ENCODE results near the gene UCK2.

The UCK2 gene

DNA sequence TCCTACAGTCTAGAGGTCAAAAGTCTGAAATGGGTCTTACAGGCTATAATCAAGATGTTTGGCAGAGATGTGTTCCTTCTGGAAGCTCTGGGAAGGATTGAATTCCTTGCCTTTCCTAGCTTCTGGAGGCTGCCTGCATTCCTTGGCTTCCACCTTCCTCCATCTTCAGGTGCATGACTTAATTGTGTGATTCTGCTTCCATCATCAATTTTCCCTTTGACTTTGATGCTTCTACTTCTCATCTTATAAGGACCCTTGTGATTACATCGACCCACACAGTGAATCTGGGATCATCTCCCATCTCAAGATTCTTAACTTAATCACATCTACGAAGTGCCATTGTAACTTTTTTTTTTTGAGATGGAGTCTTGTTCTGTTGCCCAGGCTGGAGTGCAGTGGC lies 111.4 kb downstream of the UCK2 start:
- TF ChIP-seq, protein P1, sequence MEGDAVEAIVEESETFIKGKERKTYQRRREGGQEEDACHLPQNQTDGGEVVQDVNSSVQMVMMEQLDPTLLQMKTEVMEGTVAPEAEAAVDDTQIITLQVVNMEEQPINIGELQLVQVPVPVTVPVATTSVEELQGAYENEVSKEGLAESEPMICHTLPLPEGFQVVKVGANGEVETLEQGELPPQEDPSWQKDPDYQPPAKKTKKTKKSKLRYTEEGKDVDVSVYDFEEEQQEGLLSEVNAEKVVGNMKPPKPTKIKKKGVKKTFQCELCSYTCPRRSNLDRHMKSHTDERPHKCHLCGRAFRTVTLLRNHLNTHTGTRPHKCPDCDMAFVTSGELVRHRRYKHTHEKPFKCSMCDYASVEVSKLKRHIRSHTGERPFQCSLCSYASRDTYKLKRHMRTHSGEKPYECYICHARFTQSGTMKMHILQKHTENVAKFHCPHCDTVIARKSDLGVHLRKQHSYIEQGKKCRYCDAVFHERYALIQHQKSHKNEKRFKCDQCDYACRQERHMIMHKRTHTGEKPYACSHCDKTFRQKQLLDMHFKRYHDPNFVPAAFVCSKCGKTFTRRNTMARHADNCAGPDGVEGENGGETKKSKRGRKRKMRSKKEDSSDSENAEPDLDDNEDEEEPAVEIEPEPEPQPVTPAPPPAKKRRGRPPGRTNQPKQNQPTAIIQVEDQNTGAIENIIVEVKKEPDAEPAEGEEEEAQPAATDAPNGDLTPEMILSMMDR (IDR thresholded peaks at IDR 0.05), result no peak
- Histone ChIP-seq H3K27ac (no peak overlapping the region), H3K4me1 (ENCODE audit: control insufficient read depth in 1 of 2, insufficient read depth in 1 of 2, low read depth in 1 of 2, low read length in 1 of 2) (no peaks in the 10 kb centered on the region), H3K9me3 (no peaks in the 10 kb centered on the region), H3K27me3 (peaks cover 37% of the 10 kb centered on the region), H3K36me3 (no peaks in the 10 kb centered on the region), H3K4me3 (ENCODE audit: low read depth in 1 of 2, low read length in 1 of 2) (no peak overlapping the region)

DNA sequence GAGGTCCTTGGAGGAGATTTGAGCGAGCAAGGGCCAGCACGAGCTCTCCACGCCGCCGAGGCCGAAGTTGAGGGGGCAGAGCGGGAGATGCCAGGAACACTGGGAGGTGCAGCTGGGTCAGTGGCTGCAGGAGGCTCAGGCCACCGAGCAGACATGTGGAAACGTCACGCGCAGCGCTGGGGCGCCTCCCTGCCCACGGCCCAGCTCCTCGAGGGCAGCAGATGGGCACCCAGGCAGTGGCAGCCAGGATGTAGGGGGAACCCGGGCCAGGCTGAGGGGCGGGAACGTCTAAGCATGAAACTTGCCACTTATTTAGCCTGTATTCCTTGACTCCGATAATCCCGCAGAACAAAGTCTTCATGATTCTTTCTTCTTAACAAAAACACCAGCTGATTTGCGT lies 114.1 kb downstream of the UCK2 start:
- H3K27me3 ChIP-seq, result peaks cover 56% of the 10 kb centered on the region
- H3K36me3 ChIP-seq, result no peaks in the 10 kb centered on the region
- no peak overlapping the region for H3K4me3 ChIP-seq (ENCODE audit: low read depth in 1 of 2, low read length in 1 of 2)
- no peaks in the 10 kb centered on the region for H3K4me1 ChIP-seq (ENCODE audit: control insufficient read depth in 1 of 2, insufficient read depth in 1 of 2, low read depth in 1 of 2, low read length in 1 of 2)
- TF ChIP-seq, protein P1 (IDR thresholded peaks at IDR 0.05), result no peak
- no peak overlapping the region for H3K27ac ChIP-seq
- no peaks in the 10 kb centered on the region for H3K9me3 ChIP-seq

DNA sequence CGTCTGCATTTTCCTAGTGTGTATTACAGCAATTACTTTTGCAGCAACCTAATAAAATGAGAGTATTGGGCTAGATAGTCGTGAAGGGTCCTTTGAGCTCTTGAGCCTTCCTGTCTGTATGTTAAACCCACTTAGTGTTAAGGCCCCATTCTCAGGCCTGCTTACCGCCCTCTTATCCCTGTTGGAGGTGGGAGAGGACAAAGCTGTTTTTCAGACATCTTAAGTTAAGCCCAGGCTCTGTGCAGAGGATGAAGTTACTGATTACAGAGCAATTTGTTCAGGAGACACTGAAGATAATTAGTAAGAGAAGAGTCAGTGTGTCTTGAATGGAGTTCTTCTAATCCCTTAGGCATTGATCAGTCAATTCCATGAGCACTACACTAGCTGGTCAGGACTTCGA lies 114.6 kb downstream of the UCK2 start:
- no peak overlapping the region for H3K4me3 ChIP-seq (ENCODE audit: low read depth in 1 of 2, low read length in 1 of 2)
- H3K4me1 ChIP-seq (ENCODE audit: control insufficient read depth in 1 of 2, insufficient read depth in 1 of 2, low read depth in 1 of 2, low read length in 1 of 2), result no peaks in the 10 kb centered on the region
- H3K9me3 ChIP-seq, result no peaks in the 10 kb centered on the region
- TF ChIP-seq, protein P1 (IDR thresholded peaks at IDR 0.05), result no peak
- peaks cover 55% of the 10 kb centered on the region for H3K27me3 ChIP-seq
- no peaks in the 10 kb centered on the region for H3K36me3 ChIP-seq
- H3K27ac ChIP-seq, result no peak overlapping the region

DNA sequence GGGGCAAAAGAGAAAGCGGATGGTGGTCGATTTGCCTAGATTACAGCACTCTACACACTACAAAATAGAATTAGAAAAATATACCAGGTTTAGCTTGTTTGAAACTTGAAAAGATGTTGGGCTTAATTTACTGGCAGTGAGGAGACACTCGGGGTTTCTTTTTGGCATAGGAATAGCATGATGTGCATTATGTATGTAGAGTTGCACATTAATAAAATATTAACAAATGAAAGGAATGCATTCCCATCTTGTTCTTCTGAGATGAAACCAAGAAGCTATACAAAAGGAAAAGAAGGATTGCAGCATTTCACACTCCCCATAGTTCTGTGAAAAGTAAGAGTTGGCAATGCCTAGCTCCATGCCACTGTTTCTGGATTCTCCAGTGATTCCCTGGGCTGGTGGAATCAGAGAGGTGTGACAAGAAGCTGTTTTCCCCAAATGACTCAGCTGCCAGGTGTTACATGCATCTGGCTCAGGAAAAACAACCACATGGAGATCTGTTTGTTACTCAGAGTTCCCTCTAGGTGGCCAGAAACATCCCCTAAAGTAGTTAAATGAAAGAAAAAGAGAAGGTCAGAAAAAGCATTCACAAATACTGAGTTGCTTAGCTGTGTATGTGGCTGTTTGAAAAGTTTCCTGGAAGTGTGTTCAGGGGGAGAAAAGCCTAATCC lies 115.6 kb downstream of the UCK2 start:
- Histone ChIP-seq H3K4me3 (ENCODE audit: low read depth in 1 of 2, low read length in 1 of 2) (no peak overlapping the region), H3K9me3 (no peaks in the 10 kb centered on the region), H3K27ac (no peak overlapping the region), H3K4me1 (ENCODE audit: control insufficient read depth in 1 of 2, insufficient read depth in 1 of 2, low read depth in 1 of 2, low read length in 1 of 2) (no peaks in the 10 kb centered on the region), H3K27me3 (peaks cover 54% of the 10 kb centered on the region), H3K36me3 (no peaks in the 10 kb centered on the region)
- TF ChIP-seq, protein P1 (IDR thresholded peaks at IDR 0.05), result no peak

DNA sequence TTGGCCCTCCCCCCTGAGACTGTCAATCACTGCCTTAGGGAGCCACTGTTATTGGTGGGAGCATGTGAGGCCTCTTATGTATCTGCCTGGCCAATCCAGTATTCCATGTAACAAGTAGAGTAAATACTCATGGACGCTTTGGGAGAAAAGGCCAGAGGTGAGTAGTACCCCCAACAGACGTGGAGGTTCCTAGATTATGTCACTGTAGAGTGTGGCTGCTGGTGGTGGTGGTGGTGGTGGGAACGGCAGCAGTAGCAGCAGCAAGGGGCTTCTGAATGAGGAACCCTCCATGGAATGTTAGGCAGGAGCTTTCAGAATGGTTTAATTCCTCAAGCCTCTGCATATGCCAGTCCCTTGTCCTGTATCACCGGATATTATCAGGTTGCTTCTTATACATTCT lies 118.5 kb downstream of the UCK2 start:
- no peak overlapping the region for H3K4me3 ChIP-seq (ENCODE audit: low read depth in 1 of 2, low read length in 1 of 2)
- H3K27ac ChIP-seq, result no peak overlapping the region
- TF ChIP-seq, protein P1 (IDR thresholded peaks at IDR 0.05), result no peak
- no peaks in the 10 kb centered on the region for H3K36me3 ChIP-seq
- peaks cover 44% of the 10 kb centered on the region for H3K27me3 ChIP-seq
- no peaks in the 10 kb centered on the region for H3K9me3 ChIP-seq
- no peaks in the 10 kb centered on the region for H3K4me1 ChIP-seq (ENCODE audit: control insufficient read depth in 1 of 2, insufficient read depth in 1 of 2, low read depth in 1 of 2, low read length in 1 of 2)

All from neutrophil (primary cell).